GM12892 (cell line): ENCODE data around the gene GMCL2.

Experiments
- POLR2A ChIP-seq: IDR thresholded peaks from 2 replicates; pipeline ENCODE4 v1.6.1; 2011; ENCODE audit warnings: low read depth, low read length, control low read depth
- POLR2AphosphoS5 ChIP-seq: IDR thresholded peaks from 2 replicates; pipeline ENCODE4 v1.6.1; 2011; ENCODE audit warnings: low read depth, low read length, control low read depth

GRCh38 chr5:178198706-178199105, 11.5 kb upstream of the GMCL2 start:
- no peak for TF ChIP-seq POLR2A
- no peak for TF ChIP-seq POLR2AphosphoS5
